HG03159 (cell line): ENCODE measurements around the gene PDE11A.
A peak's percentile ranks its signal among the peaks of the same experiment; 100 is the strongest.

ENCODE experiments used
- ATAC-seq: cut with Tn5 transposase; IDR thresholded peaks from one replicate; pipeline ENCODE4 v1.9.1; 2021; ENCODE audit warnings: mild to moderate bottlenecking, moderate library complexity; ENCODE audit not compliant: unreplicated experiment

Gene PDE11A

GRCh38 chr2:177639262-177639914 lies 433.2 kb downstream of the PDE11A start:
- ATAC-seq = no peak

GRCh38 chr2:177638507-177638906 lies 434.1 kb downstream of the PDE11A start:
- no peak for ATAC-seq

- no peak for ATAC-seq
Measured at GRCh38 chr2:177636672-177637071, 435.9 kb downstream of the PDE11A start.

- ATAC-seq = no peak
Measured at GRCh38 chr2:177635696-177636095, 436.9 kb downstream of the PDE11A start.

GRCh38 chr2:177633910-177634294 lies 438.7 kb downstream of the PDE11A start:
- no peak for ATAC-seq

- no peak for ATAC-seq
Measured at GRCh38 chr2:177633111-177633510, 439.5 kb downstream of the PDE11A start.

GRCh38 chr2:177631680-177632079 lies 440.9 kb downstream of the PDE11A start:
- no peak for ATAC-seq

- ATAC-seq = peak; percentile 57
Measured at GRCh38 chr2:177629357-177630024, 443.1 kb downstream of the PDE11A start.

- no peak for ATAC-seq
Measured at GRCh38 chr2:177628831-177629230, 443.7 kb downstream of the PDE11A start.

- ATAC-seq = no peak
Measured at GRCh38 chr2:177625744-177626650, 446.6 kb downstream of the PDE11A start.

- ATAC-seq = no peak
Measured at GRCh38 chr2:177622521-177622920, 450.1 kb downstream of the PDE11A start.

GRCh38 chr2:177619986-177620385 lies 452.6 kb downstream of the PDE11A start:
- no peak for ATAC-seq

GRCh38 chr2:177619461-177619860 lies 453.1 kb downstream of the PDE11A start:
- ATAC-seq = no peak

- peak; percentile 98 for ATAC-seq
Measured at GRCh38 chr2:177618255-177619253, 454.0 kb downstream of the PDE11A start.

- ATAC-seq = no peak
Measured at GRCh38 chr2:177617849-177618248, 454.7 kb downstream of the PDE11A start.

- no peak for ATAC-seq
Measured at GRCh38 chr2:177616731-177617130, 455.8 kb downstream of the PDE11A start.

GRCh38 chr2:177616066-177616465 lies 456.5 kb downstream of the PDE11A start:
- ATAC-seq = no peak

- ATAC-seq = no peak
Measured at GRCh38 chr2:177612659-177613058, 459.9 kb downstream of the PDE11A start.

- no peak for ATAC-seq
Measured at GRCh38 chr2:177611310-177611886, 461.2 kb downstream of the PDE11A start.

- ATAC-seq = no peak
Measured at GRCh38 chr2:177610813-177611212, 461.8 kb downstream of the PDE11A start.
